AG09309 (cell line): ENCODE measurements around the gene HECW1.
A peak's percentile ranks its signal among the peaks of the same experiment; 100 is the strongest.

Source experiments
- DNase-seq: peaks from one replicate; pipeline ENCODE4 v3.0.0-alpha.2; 2010; ENCODE audit warnings: low read depth
- H3K4me3 ChIP-seq: 2 replicates; pipeline ENCODE4 v1.5.1; 2011; ENCODE audit warnings: mild to moderate bottlenecking, low read depth, low read length, moderate library complexity; ENCODE audit not compliant: control insufficient read depth
- CTCF ChIP-seq: IDR thresholded peaks from 2 replicates; pipeline ENCODE4 v1.5.1; 2011; ENCODE audit warnings: mild to moderate bottlenecking, low read depth, low read length, inconsistent platforms; ENCODE audit not compliant: insufficient read depth, control insufficient read depth; ENCODE audit errors: missing control alignments

Gene HECW1

GRCh38 chr7:43110791-43111535 lies 1.5 kb upstream of the HECW1 start:
- DNase-seq: no peak
- no peak for TF ChIP-seq CTCF
- no peak overlapping the region for H3K4me3 ChIP-seq

- TF ChIP-seq CTCF: no peak
- no peak overlapping the region for H3K4me3 ChIP-seq
- no peak for DNase-seq
Measured at GRCh38 chr7:43111630-43112458, 603 bp upstream of the HECW1 start.

GRCh38 chr7:43112941-43113621 lies 634 bp downstream of the HECW1 start:
- peak overlapping the region; percentile 46 for H3K4me3 ChIP-seq
- DNase-seq: no peak
- no peak for TF ChIP-seq CTCF

- peak overlapping the region; percentile 46 for H3K4me3 ChIP-seq
- no peak for TF ChIP-seq CTCF
- DNase-seq: no peak
Measured at GRCh38 chr7:43113622-43114457, 1.4 kb downstream of the HECW1 start.

GRCh38 chr7:43114458-43114780 lies 2.0 kb downstream of the HECW1 start:
- no peak for DNase-seq
- no peak for TF ChIP-seq CTCF
- no peak overlapping the region for H3K4me3 ChIP-seq

GRCh38 chr7:43116451-43116850 lies 4.0 kb downstream of the HECW1 start:
- no peak overlapping the region for H3K4me3 ChIP-seq
- no peak for TF ChIP-seq CTCF
- DNase-seq: no peak
